Transverse colon (tissue), 4 donors: ENCODE results near the gene RACK1.

Experiments used
- CTCF ChIP-seq, 5 experiments: fragments of 200-600 bp in 3 of 5; fragments of 450-650 bp in 2 of 5; sonication (generic) in 3 of 5; IDR thresholded peaks; 1 replicate in 2 of 5; 2 replicates in 3 of 5; pipeline ENCODE4 v1.5.1; 2016 to 2017; ENCODE audit warnings: antibody characterized with exemption in 5 of 5, inconsistent platforms in 3 of 5, mild to moderate bottlenecking in 2 of 5, moderate library complexity in 1 of 5
- EP300 ChIP-seq: sonication (generic); formaldehyde crosslinking; IDR thresholded peaks from one replicate; pipeline ENCODE4 v1.6.1; 2017; ENCODE audit warnings: antibody characterized with exemption, low read depth
- POLR2A ChIP-seq: fragments of 450-650 bp; IDR thresholded peaks from one replicate; pipeline ENCODE4 v1.6.1; 2016; ENCODE audit warnings: antibody characterized with exemption, mild to moderate bottlenecking, moderate library complexity
- POLR2AphosphoS5 ChIP-seq, 3 donors: sonication (generic); formaldehyde crosslinking; IDR thresholded peaks; one replicate each; pipeline ENCODE4 v1.6.1; 2016; ENCODE audit warnings: antibody characterized with exemption in 3 of 3

GRCh38 chr5:181223058-181223728 is 20.5 kb downstream of the RACK1 start, which contains the start of gene TRIM41:
- TF ChIP-seq POLR2AphosphoS5 (IDR thresholded peaks at IDR 0.05) (peak; percentile 73 to 97 (median 95)), POLR2A (peak; percentile 96), CTCF (IDR thresholded peaks at IDR 0.05) (peak in 4 of 5 experiments; percentile 3 to 59 (median 8)), EP300 (peak; percentile 43)
